GM18951 (cell line): Measurements from ENCODE around the gene PLAC9.

Source experiments
- POLR2A ChIP-seq: IDR thresholded peaks from 4 replicates; pipeline ENCODE4 v1.6.1; 2011; ENCODE audit warnings: mild to moderate bottlenecking; ENCODE audit not compliant: insufficient read length, insufficient read depth; ENCODE audit errors: extremely low read depth
- in situ Hi-C: fragments of 300-500 bp; cut with MboI; formaldehyde crosslinking; loops from one replicate; pipeline ENCODE4 v1.12.0; 2022; ENCODE audit warnings: low sequenced_read_pairs, mixed read lengths, inconsistent platforms; ENCODE audit not compliant: unreplicated experiment

Gene PLAC9

GRCh38 chr10:80159166-80159873 lies 26.8 kb downstream of the PLAC9 start:
- in situ Hi-C loops = loop anchor here (10.0 kb wide), 1 partner anchor 55 kb away; no protein-coding TSS in a partner anchor
- TF ChIP-seq POLR2A = no peak

- no peak for TF ChIP-seq POLR2A
- in situ Hi-C loops = no loop called here
These were observed 28.1 kb downstream of the PLAC9 start for GRCh38 chr10:80160361-80161320.

GRCh38 chr10:80161321-80162083 lies 29.0 kb downstream of the PLAC9 start:
- TF ChIP-seq POLR2A = no peak
- in situ Hi-C loops = no loop called here

GRCh38 chr10:80163741-80164341 lies 31.3 kb downstream of the PLAC9 start:
- in situ Hi-C loops = no loop called here
- no peak for TF ChIP-seq POLR2A

GRCh38 chr10:80164596-80164995 lies 32.1 kb downstream of the PLAC9 start:
- TF ChIP-seq POLR2A = no peak
- in situ Hi-C loops = no loop called here

GRCh38 chr10:80165173-80165572 lies 32.6 kb downstream of the PLAC9 start:
- no peak for TF ChIP-seq POLR2A
- in situ Hi-C loops = no loop called here

- TF ChIP-seq POLR2A = no peak
- in situ Hi-C loops = no loop called here
These were observed 34.3 kb downstream of the PLAC9 start for GRCh38 chr10:80166581-80167470.

- in situ Hi-C loops = no loop called here
- TF ChIP-seq POLR2A = no peak
These were observed 35.1 kb downstream of the PLAC9 start for GRCh38 chr10:80167471-80168161.

GRCh38 chr10:80168162-80168511 lies 35.6 kb downstream of the PLAC9 start:
- in situ Hi-C loops = no loop called here

GRCh38 chr10:80168679-80169380 lies 36.3 kb downstream of the PLAC9 start:
- in situ Hi-C loops = no loop called here
- no peak for TF ChIP-seq POLR2A

More at GRCh38 chr10:80168162-80168511, 35.6 kb downstream of the PLAC9 start:
- no peak for TF ChIP-seq POLR2A

- in situ Hi-C loops = no loop called here
- TF ChIP-seq POLR2A = no peak
These were observed 37.5 kb downstream of the PLAC9 start for GRCh38 chr10:80170026-80170425.

GRCh38 chr10:80170641-80171040 lies 38.1 kb downstream of the PLAC9 start:
- in situ Hi-C loops = no loop called here
- no peak for TF ChIP-seq POLR2A
